HG03103 (cell line): ENCODE measurements around the gene PEAK1.
"Not testable (repeated sequence)": the region's sequence is repeated elsewhere in the genome, so short reads cannot be mapped to it uniquely, and the experiment has no call there.

Experiments
- ATAC-seq: cut with Tn5 transposase; IDR thresholded peaks from one replicate; pipeline ENCODE4 v1.9.1; 2021; ENCODE audit warnings: low read depth; ENCODE audit not compliant: unreplicated experiment

PEAK1 gene

DNA sequence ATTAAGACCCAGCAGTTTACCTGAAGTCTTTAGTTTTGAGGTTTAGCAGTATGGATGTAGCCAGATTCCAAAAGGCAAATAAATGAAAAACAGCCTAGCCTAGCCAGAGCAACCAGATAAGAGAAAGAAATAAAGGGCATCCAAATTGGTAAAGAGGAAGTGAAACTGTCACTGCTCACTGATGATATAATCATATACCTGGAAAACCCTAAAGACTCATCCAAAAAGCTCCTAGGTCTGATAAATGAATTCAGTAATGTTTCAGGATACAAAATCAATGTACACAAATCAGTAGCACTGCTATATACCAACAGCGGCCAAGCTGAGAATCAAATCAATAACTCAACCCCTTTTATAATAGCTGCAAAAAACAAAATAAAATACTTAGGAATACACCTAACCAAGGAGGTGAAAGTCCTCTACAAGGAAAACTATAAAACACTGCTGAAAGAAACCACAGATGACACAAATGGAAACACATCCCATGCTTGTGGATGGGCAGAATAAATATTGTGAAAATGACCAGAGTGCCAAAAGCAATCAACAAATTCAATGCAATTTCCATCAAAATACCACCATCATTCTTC is 13.6 kb downstream of the PEAK1 start:
- ATAC-seq, result not testable (repeated sequence)

DNA sequence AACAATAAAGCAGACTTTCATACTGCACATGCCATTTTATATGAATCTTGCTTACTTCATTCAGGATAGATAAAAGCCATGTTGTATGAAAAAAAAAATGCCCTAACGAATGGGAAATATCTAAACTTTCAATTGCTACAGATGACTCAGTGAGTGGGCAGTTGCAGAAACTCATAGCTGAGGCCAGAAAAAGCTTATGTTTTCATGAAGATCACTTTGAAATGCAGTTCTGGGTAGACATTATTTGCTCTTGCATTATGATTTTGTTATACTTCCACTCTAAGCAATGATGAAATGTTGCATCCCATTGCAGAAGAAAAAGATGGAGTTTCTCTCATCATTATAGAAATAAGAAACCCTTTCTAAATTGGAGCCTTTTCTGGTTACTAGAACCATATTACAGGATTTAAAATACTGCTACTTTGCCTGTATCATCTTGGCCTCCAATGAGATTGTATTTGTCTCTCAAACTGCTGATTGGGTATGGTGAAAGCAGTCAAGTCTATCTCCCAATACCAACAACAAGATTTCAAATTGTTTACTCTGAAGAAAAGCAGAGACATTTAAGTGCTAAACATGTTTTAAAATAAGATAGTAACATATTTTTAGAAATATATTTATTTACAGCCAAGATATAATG is 17.0 kb downstream of the PEAK1 start:
- no peak for ATAC-seq

DNA sequence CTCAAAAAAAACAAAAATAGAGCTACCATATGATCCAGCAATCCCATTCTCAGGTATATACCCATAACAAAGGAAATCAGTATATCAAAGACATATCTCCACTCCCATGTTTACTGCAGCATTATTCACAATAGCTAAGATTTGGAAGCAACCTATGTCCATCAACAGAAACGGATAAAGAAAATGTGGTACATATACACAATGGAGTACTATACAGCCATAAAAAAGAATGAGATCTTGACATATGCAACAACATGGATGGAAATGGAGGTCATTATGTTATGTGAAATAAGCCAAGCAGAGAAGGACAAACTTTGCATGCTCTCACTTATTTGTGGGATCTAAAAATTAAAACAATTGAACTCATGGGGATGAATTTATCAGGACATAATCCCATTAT is 19.6 kb downstream of the PEAK1 start:
- ATAC-seq, result no peak

DNA sequence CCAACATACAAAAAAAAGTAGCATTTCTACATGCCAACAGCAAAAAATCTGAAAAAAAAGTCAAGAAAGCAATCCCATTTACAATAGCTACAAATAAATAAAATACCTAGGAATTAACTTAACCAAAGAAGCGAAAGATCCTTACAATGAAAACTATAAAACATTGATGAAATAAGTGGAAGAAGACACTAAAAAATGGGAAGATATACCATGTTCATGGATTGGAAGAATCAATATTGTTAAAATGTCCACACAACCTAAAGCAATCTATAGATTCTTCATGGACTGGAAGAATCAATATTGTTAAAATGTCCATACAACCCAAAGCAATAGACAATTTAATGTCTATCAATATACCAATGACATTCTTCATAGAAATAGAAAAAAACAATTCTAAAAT is 21.0 kb downstream of the PEAK1 start:
- ATAC-seq, result no peak

DNA sequence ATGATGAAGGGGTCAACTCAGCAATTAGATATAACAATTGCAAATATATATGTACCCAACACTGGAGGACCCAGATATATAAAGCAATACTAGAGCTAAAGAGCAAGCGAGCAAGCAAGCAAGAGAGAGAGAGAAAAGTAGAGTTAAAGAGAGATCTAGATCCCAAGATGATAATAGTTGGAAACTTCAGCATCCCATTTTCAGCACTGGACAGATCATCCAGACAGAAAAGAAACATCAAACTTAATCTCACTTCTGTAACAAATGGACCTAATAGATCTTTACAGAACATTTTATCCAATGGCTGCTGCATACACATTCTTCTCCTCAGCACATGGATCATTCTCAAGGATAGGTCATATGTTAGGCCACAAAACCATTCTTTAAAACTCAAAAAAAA is 23.2 kb downstream of the PEAK1 start:
- no peak for ATAC-seq

DNA sequence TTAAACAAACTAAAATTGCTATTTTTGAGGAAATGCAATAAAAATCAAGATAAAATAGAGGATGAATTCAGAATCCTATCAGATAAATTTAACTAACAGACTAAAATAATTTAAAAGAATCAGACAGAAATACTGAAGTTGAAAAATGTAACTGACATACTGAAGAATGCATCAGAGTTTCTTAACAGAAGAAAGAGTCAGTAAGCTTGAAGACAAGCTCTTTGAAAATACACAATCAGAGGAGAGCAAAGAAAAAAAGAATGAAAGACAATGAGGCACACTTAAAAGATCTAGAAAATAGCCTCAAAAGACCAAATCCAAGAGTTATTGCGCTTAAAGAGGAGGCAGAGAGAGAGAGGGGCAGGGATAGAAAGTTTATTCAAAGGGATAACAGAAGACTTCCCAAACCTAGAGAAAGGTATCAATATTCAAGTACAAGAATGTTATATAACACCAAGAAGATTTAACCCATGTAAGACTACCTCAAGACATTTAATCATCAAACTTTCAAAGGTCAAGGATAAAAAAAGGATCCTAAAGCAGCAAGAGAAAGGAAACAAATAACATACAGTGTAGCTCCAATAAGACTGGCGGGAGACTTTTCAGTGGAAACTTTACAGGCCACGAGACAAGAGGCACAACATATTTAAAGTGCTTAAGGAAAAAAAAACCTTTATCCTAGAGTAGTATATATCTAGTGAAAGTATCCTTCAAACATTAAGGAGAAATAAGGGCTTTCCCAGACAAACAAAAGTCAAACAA is 24.7 kb downstream of the PEAK1 start:
- no peak for ATAC-seq

DNA sequence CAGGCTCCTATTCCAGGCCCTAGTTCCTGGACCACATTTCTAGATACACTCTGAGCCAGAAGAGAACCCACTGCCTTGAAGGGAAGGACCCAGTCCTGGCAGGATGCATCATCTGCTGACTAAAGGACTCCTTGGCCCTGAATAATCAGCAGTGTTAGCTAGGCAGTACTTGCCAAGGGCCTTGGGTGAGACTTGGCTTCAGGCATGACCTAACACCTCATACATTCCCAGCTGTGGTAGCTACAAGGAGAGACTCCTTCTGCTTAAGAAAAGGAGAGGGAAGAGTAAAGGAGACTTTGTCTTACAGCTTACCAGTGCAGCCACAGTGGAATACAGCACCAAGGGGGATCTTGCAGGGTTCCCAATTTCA is 26.4 kb downstream of the PEAK1 start:
- ATAC-seq, result no peak

DNA sequence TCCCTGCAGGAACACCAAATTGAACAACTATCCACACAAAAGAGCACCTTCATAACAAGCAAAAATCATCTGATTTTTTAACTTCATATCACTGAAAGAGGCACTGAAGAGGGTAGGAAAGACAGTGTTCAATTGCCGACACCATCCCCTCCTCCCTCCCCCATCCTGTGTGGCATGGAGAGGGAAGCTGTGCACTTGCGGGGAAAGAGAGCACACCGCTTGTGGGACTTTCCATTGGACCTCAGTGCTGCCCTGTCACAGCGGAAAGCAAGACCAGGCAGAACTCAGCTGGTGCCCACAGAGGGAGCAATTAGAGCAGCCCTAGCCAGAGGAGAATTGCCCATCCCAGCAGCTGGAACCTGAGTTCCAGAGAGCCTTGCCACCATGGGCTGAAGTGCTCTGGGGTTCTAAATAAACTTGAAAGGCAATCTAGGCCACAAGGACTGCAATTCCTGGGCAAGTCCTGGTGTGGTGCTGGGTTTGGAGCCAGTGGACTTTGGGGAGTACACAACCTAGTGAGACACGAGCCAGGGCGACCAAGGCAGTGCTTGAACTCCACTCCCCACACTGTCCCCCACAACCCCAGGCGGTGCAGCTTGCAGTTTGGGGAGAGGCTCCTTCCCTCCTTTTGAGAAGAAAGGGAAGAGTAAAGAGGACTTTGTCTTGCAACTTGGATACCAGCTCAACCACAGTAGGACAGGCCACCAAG is 27.0 kb downstream of the PEAK1 start:
- no peak for ATAC-seq

DNA sequence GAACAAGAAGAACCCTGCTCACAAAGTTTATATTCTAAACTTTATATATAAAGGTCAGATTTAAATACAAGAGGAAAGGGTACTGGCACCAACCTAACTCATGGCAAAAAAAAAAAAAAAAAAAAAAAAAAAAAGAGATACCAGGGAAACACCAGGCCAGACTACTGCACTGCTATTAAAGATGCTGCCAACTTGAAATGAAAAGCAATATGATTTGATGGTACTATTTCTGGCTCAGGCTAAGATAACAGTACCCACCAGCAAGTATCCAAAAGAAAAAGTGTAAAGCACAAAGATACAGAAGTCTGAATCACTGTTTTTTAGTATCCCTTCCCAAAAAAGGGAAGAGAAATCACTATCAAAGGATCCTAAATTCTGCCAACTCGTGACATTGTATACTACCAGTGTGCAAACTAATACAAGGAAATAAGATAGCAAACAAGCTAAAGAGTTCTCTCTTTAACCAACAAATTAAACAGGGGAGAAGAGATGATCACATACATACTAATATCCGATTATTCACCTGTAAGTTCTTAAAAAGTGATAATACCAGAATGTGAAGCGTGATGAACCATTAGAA is 28.4 kb downstream of the PEAK1 start:
- ATAC-seq, result no peak

DNA sequence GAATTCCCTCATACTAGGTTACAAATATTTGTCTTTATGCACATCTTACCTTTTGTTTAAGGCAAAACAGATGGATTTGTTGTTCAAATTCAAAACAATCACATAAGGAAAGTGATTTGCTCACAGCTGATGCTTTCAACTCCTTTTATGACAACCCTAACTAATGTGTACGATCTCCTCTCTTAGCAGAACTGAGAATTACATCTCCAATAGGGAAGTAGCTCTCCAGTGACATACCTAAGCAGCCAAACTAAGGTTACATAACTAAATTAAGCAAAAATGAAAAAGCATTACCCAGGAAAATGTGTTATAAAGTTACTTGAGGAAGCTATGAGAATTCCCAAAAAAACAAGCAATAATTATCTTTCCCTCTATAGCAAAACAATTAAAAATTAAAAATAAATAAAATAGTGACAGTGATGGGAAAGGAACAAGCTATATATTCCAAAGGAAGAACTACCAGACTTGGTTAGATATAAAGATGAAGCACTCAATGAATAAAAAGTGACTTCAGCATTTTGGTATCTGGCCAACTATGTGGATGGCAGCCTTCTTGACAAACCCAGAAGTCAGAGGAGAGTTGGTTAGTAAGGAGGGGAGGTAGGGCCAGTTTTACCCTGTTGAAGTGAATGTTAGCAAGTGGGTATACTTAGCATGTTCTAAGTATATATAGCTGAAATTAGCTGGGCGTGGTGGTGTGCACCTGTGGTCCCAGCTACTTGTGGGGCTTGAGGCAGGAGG is 32.4 kb downstream of the PEAK1 start:
- ATAC-seq, result no peak

DNA sequence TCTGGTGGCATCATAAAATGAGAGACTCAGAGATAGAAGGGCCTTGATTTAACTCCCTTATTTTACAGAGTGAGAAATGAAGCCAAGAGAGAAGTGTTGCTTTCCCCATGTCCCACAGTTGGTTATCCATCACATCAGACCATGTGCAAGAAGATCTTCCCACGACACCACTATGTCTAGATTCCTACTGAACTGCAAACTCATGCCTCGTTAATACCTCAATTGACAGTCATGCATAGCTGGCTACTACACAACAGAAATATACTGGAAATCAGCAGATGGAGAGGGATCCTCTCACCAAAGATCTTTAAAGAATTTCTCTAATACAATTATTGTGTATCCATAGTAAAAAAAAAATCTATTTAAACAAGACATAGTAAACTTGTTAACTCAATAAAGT is 33.3 kb downstream of the PEAK1 start:
- no peak for ATAC-seq

DNA sequence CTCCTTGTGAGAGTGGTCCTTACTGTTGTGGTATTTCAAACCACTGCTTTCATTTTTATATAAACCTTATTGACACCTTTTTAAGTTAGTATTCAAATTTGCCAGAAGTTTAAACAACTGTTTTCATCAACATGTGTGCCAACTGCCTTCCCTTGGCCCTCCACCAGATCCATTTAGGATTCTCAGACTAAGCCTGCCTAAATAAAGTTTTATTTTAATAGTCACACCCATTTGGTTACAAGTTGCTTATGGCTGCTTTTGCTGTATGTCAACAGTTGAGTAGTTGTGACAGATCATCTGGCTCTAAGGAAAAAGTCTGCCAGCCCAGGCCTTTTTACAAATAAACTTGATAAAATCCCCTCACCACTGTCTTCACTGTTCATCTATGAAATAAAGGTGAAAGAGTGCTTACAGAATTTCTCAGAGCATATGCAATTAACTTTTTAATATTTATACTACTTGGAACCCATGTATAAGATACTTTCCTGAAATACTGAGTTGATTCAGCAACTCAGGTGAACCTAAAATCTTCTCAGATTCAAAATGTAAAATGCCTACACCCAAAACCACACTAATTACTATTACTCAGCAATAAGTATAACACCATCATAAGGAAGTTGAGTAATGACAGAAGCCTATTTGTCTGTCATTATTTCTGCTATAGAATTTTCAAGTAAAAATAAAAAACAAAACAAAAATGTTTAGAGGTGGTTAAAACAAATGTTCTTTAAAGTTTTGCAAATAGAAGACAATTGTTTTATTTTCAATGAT is 35.1 kb downstream of the PEAK1 start:
- no peak for ATAC-seq

DNA sequence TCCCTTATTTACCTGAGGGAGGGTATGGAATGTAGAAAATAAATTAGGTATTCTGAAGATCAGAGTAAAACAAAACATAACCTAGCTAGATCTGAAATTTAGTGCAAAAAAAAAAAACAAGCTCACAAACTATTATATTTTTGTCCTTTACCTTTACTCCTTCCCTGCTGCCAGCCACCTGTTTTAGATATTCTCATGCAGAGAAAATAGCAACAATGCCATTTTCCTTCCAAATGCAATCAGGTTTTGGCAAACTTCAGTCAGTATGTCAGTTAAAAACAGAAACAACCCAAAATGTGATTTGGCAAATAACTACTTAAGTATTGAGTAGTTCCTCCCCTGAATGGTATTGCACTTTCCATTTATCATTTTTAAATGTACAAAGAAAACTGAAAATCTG is 35.8 kb downstream of the PEAK1 start:
- no peak for ATAC-seq

DNA sequence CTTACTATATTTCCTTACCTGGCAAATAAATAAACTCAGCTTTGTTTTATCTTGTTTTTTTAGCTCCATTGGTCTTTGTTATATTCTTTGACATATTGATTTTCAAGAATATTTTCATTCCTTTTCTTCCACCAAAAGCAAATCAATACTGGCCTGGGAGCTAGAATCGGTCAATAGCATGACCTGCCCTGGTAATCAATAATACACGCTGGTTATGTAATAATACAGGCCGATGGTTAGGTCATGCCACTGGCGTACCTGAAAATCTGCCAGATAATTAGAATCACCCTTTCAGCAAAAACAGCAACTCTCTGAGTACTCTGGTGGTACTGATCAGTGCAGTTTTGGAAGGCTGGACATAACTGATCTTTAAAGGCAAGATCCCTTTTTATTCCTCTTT is 39.9 kb downstream of the PEAK1 start:
- ATAC-seq, result no peak

DNA sequence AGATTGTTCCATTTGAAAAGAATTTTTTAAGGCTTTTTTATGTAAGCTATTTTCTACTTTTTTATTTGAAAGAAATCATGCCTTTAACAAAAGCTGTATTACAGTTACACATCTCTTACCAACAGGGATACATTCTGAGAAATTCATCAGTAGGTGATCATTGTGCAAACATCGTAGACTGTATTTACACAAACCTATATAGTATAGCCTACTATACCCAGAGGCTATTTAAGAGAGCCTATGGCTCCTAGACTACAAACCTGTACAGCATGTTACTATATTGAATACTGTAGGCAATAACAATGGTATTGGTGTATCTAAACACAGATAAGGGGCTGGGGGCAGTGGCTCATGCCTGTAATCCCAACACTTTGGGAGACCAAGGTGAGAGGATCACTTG is 43.1 kb downstream of the PEAK1 start:
- ATAC-seq, result no peak

DNA sequence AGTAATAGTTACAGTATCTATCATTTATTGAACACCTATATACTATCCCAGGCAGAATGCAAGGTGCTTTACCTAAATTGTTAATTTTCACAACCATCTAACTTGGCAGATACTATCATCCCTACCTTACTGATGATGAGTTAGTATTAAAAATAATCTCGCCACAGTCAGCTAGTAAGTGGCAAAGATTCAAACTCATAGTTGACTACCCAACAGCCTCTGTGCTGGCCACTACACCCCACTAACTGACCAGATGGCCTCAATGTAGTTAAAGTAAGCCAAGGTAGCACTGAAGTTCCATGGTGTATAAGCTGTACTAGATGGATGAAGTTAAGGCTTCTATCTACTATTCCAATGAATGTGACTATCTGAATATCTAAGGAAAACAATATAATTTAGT is 44.8 kb downstream of the PEAK1 start:
- no peak for ATAC-seq

DNA sequence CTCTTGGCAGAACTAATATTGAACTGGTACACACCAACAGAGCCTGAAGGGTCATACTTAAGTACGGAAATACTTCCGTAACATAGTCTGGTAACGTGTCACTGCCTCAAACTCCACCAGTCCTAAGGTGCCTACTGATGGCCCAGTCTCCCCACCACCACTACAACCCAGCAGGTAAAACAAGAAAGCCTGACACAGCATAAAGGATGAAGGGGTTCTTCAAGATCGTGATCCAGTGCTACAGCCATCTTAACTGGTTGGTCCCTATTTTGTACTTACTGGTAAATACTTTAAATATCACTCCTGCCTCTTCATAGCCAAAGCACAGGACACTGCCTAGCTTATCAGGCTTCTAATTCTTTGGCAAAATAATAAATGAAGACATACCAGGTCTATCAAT is 46.5 kb downstream of the PEAK1 start:
- ATAC-seq, result no peak

DNA sequence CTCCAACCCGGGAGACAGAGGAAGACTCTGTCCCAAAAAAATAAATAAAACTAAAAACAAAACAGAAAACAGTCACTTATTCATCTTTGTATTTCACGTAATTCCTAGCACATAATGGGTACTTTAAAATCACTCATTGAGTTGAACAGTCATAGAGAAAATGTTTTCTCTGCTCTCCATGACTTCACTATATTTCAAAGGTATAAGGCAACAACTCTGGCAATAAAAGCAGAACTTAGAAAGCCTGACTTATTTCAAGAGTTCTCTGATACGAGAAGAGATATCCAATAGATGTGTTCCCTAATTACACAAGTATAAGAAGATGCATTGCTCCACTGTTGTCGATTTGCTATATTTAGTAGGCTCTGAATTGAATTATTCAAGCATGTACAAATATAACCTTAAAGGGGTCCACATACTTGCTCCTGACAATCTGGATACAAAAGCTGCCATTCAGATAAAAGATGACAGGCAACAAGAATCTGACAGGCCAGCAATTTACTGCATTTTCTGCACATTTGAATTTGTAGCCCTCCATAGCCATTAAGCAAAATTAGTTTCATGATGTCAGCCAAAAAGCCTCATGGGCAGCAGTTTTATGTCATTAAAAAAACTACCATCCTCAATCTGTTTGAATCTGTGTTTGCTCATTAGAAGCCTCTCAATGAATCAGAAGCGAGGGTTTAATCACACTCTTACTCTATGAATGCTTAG is 47.9 kb downstream of the PEAK1 start:
- no peak for ATAC-seq

DNA sequence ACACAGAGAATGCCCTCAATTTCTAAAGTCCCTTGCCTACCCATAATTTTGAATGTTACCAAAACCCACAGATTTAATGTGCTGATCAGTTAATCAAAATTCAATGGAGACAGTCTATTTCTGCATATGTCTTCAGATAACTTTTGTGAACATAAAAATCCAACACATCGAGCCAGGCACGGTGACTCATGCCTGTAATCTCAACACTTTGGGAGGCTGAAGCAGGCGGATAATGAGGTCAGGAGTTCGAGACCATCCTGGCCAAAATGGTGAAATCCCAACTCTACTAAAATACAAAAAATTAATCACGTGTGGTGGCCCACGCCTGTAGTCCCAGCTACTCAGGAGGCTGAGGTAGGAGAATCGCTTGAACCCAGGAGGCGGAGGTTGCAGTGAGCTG is 49.3 kb downstream of the PEAK1 start:
- ATAC-seq, result no peak
